Heart left ventricle (tissue), 16 donors: ENCODE measurements around the gene CABP4. TPM values are rescaled to one million over a fixed set of nuclear protein-coding genes. Genes with fewer than 3 reads are reported as not detected.
A peak's percentile ranks its signal among the peaks of the same experiment; 100 is the strongest.

Experiments
- ATAC-seq, 4 donors: fragments of 200-7000 bp; cut with Tn5 transposase; one replicate each; pipeline ENCODE4 v1.9.1; 2020 to 2022; ENCODE audit warnings: moderate library complexity in 4 of 4, mild to moderate bottlenecking in 3 of 4, moderate number of reproducible peaks in 1 of 4
- DNase-seq, 5 donors: peaks; one replicate each; pipeline ENCODE4 v3.0.0-alpha.2; 2020
- H3K27ac ChIP-seq, 12 donors: fragments of 200-600 bp; sonication (generic) in 4 of 12; one replicate each; pipeline versions ENCODE4 v1.5.0 to v1.8.0; 2016 to 2022; ENCODE audit warnings: mild to moderate bottlenecking in 2 of 12
- H3K27me3 ChIP-seq, 9 donors: fragments of 200-600 bp; sonication (generic) in 2 of 9; one replicate each; pipeline versions ENCODE4 v1.5.1 to v1.8.0; 2016 to 2022; ENCODE audit warnings: mild to moderate bottlenecking in 3 of 9
- H3K36me3 ChIP-seq, 9 donors: fragments of 200-600 bp; sonication (generic) in 2 of 9; one replicate each; pipeline versions ENCODE4 v1.5.0 to v1.8.0; 2018 to 2022; ENCODE audit warnings: mild to moderate bottlenecking in 2 of 9
- H3K4me1 ChIP-seq, 12 donors: fragments of 200-600 bp; sonication (generic) in 4 of 12; one replicate each; pipeline versions ENCODE4 v1.5.0 to v1.8.0; 2016 to 2022; ENCODE audit warnings: mild to moderate bottlenecking in 3 of 12
- H3K4me3 ChIP-seq, 12 donors: fragments of 200-600 bp; sonication (generic) in 4 of 12; one replicate each; pipeline versions ENCODE4 v1.5.0 to v1.8.0; 2017 to 2022; ENCODE audit warnings: mild to moderate bottlenecking in 9 of 12, moderate library complexity in 4 of 12
- H3K9me3 ChIP-seq, 12 donors: fragments of 200-600 bp; sonication (generic) in 4 of 12; one replicate each; pipeline versions ENCODE4 v1.5.0 to v1.8.0; 2016 to 2022; ENCODE audit warnings: mild to moderate bottlenecking in 1 of 12
- CTCF ChIP-seq, 12 donors: fragments of 200-600 bp; sonication (generic) in 4 of 12; IDR thresholded peaks; one replicate each; pipeline versions ENCODE4 v1.5.0 to v1.8.0; 2018 to 2022; ENCODE audit warnings: antibody characterized with exemption in 12 of 12, mild to moderate bottlenecking in 5 of 12
- POLR2A ChIP-seq, 2 donors: fragments of 450-650 bp; IDR thresholded peaks; one replicate each; pipeline ENCODE4 v1.6.1; 2017; ENCODE audit warnings: antibody characterized with exemption in 2 of 2, mild to moderate bottlenecking in 2 of 2, moderate library complexity in 2 of 2
- WGBS, 4 donors: extraction: QIAGEN DNeasy Blood & Tissue Kit in 2 of 4; methylation state at CpG; one replicate each; pipeline versions ENCODE4 v1.1.5 to v1.1.7; 2013 to 2018; 5-methylcytosine and 5-hydroxymethylcytosine counted together
- intact Hi-C, 10 donors: fragments of 100-400 bp; cut with DNase I; formaldehyde crosslinking; loops; one replicate each; pipeline versions ENCODE4 v1.11.1 to v1.14.2; 2022
- polyA plus RNA-seq, 2 donors: library from polyadenylated mRNA; stranded (reverse); fragments of 200-250 nt; gene quantifications; one replicate each; pipeline ENCODE4 v1.2.3, GENCODE V29; 2013
- total RNA-seq, 9 donors: library from RNA; depleted of rRNA in 2 of 9; stranded (reverse); fragments of >200 nt in 2 of 9; fragmentation: NEBNext Ultra II Directional in 3 of 9; extraction: Animal tissue kit (Norgen Biotek cat#: 25700) in 3 of 9; gene quantifications; one replicate each; pipeline versions ENCODE4 v1.1.0 to v1.2.4, GENCODE V29; 2016 to 2023
- donor health status: ischemic (EF 13 %, LVEDD 7.1; RV severe dilation, severe dysfunction).
- donor health status: healthy with polysubstance abuse.
- donor health status: DM: no; HTN: yes; CAD: no.
- donor health status: DM: no; HTN: no; CAD: no.
- donor health status: ischemic (EF 25% LVEDD 6.9; RV normal size, moderate dysfunction).
- donor health status: ischemic (EF 25% LVEDD 5.7; RV mildly dilated, moderate dysfunction).
- donor health status: healthy.
- donor health status: DM: yes; HTN: yes; CAD: no.
- donor health status: ischemic (EF 35%, LVEDD 5.7; RV mildly dilated, moderate dysfunction).
- donor health status: nonischemic (EF 11% LVEDD 7.7; RV severe dilation, severe dysfunction).
- donor health status: DM: yes; HTN: yes; CAD: no.
- donor health status: PGD.
- donor health status: ischemic (EF 29% LVEDD 5.4; RV normal size, mild dysfunction).
- donor health status: nonischemic (EF 23%, LVEDD 6.1; RV moderate dilation, normal function).

CABP4 gene
- total and polyA plus RNA-seq, 11 donors: 0.25 to 4.2 (median 0.51) TPM; not detected in 1

- H3K4me1 ChIP-seq: peaks cover 0 to 43% (median 12%) of the 10 kb centered on the region in 12 donors
- WGBS, 4 donors: 64 to 71% (median 66%) methylated on average over 7 of the region's 7 CpGs
- H3K36me3 ChIP-seq: no peaks in the 10 kb centered on the region
- intact Hi-C loops: no loop called here
- no peak overlapping the region for H3K4me3 ChIP-seq
- peaks cover 0 to 56% (median 16%) of the 10 kb centered on the region in 9 donors for H3K27me3 ChIP-seq
- TF ChIP-seq POLR2A (IDR thresholded peaks at IDR 0.05): no peak
- no peak overlapping the region for H3K27ac ChIP-seq
- ATAC-seq: no peak
- H3K9me3 ChIP-seq: no peaks in the 10 kb centered on the region
- DNase-seq: no peak
These were observed 43.4 kb upstream of the CABP4 start for GRCh38 chr11:67411785-67412152.

- no peak for ATAC-seq
- no peaks in the 10 kb centered on the region for H3K9me3 ChIP-seq
- DNase-seq: no peak
- H3K36me3 ChIP-seq: no peaks in the 10 kb centered on the region
- TF ChIP-seq POLR2A (IDR thresholded peaks at IDR 0.05): no peak
- no peak for TF ChIP-seq CTCF (IDR thresholded peaks at IDR 0.05)
- intact Hi-C loops: no loop called here
- H3K4me1 ChIP-seq: peaks cover 3 to 52% (median 17%) of the 10 kb centered on the region in 12 donors
- WGBS, 4 donors: 61 to 83% (median 76%) methylated on average over 5 to 9 of the region's 9 CpGs
- no peak overlapping the region for H3K27ac ChIP-seq
- peaks cover 0 to 56% (median 16%) of the 10 kb centered on the region in 9 donors for H3K27me3 ChIP-seq
- no peak overlapping the region for H3K4me3 ChIP-seq
These were observed 42.5 kb upstream of the CABP4 start for GRCh38 chr11:67412495-67413179.

GRCh38 chr11:67413266-67413849, 41.8 kb upstream of the CABP4 start:
- Histone ChIP-seq H3K4me1 (peaks cover 3 to 53% (median 23%) of the 10 kb centered on the region in 12 donors), H3K36me3 (no peaks in the 10 kb centered on the region), H3K27me3 (peaks cover 0 to 56% (median 16%) of the 10 kb centered on the region in 9 donors), H3K4me3 (no peak overlapping the region), H3K27ac (no peak overlapping the region), H3K9me3 (no peaks in the 10 kb centered on the region)
- ATAC-seq: no peak
- TF ChIP-seq POLR2A (IDR thresholded peaks at IDR 0.05): no peak
- no peak for TF ChIP-seq CTCF (IDR thresholded peaks at IDR 0.05)
- 71 to 78% (median 73%) methylated on average over 1 to 2 of the region's 2 CpGs for WGBS, 4 donors
- DNase-seq: no peak
- intact Hi-C loops: no loop called here

GRCh38 chr11:67415501-67416304, 39.5 kb upstream of the CABP4 start, which contains the start of gene CARNS1:
Gene CARNS1, plus strand, starts transcription at chr11:67415678. Its CDS starts 522 bp downstream, at chr11:67416200.
- Histone ChIP-seq H3K27me3 (peaks cover 0 to 36% (median 11%) of the 10 kb centered on the region in 9 donors), H3K4me3 (peak within 1 kb of the TSS in 11 of 12 donors; percentile 25 to 53 (median 43)), H3K4me1 (peaks cover 3 to 59% (median 41%) of the 10 kb centered on the region in 12 donors), H3K27ac (peak within 1 kb of the TSS in 11 of 12 donors; percentile 8 to 95 (median 75)), H3K36me3 (no peaks in the 10 kb centered on the region), H3K9me3 (no peaks in the 10 kb centered on the region)
- no peak for DNase-seq
- intact Hi-C loops: no loop called here
- TF ChIP-seq CTCF (IDR thresholded peaks at IDR 0.05): no peak
- no peak for TF ChIP-seq POLR2A (IDR thresholded peaks at IDR 0.05)
- WGBS, 4 donors: 6 to 33% (median 10%) methylated on average over 3 to 67 of the region's 67 CpGs
- ATAC-seq: peak in 2 of 4 donors; percentile 8 to 35
